ENCODE data around the gene GRIK5.

GRCh38 chr19:42083537-42083936 is 13.5 kb upstream of the GRIK5 start:
- TF ChIP-seq, protein P1, sequence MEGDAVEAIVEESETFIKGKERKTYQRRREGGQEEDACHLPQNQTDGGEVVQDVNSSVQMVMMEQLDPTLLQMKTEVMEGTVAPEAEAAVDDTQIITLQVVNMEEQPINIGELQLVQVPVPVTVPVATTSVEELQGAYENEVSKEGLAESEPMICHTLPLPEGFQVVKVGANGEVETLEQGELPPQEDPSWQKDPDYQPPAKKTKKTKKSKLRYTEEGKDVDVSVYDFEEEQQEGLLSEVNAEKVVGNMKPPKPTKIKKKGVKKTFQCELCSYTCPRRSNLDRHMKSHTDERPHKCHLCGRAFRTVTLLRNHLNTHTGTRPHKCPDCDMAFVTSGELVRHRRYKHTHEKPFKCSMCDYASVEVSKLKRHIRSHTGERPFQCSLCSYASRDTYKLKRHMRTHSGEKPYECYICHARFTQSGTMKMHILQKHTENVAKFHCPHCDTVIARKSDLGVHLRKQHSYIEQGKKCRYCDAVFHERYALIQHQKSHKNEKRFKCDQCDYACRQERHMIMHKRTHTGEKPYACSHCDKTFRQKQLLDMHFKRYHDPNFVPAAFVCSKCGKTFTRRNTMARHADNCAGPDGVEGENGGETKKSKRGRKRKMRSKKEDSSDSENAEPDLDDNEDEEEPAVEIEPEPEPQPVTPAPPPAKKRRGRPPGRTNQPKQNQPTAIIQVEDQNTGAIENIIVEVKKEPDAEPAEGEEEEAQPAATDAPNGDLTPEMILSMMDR (conservative IDR thresholded peaks at IDR 0.05) = no peak
- TF ChIP-seq EZH2 (IDR thresholded peaks at IDR 0.05; ENCODE audit: low read depth) = no peak

Measured in PC-9 (cell line).